NT2/D1 (cell line): ENCODE measurements around the gene INPP5B.

ENCODE experiments used
- DNase-seq: peaks from one replicate; pipeline ENCODE4 v3.0.0-alpha.2; 2011; ENCODE audit warnings: low read depth, low spot score
- H3K27me3 ChIP-seq: 2 replicates; pipeline ENCODE4 v1.6.0; 2011; ENCODE audit warnings: mild to moderate bottlenecking; ENCODE audit not compliant: insufficient read length, insufficient read depth
- H3K36me3 ChIP-seq: 2 replicates; pipeline ENCODE4 v1.6.1; 2011; ENCODE audit warnings: mild to moderate bottlenecking, low read length, mixed read lengths; ENCODE audit not compliant: insufficient read depth, insufficient read length
- H3K4me1 ChIP-seq: 2 replicates; pipeline ENCODE4 v1.5.1; 2011; ENCODE audit not compliant: insufficient read depth, insufficient read length
- H3K4me3 ChIP-seq: 2 replicates; pipeline ENCODE4 v1.5.1; 2011; ENCODE audit warnings: low read depth; ENCODE audit not compliant: insufficient read length
- H3K9ac ChIP-seq: 2 replicates; pipeline ENCODE4 v1.6.0; 2011; ENCODE audit warnings: low read depth; ENCODE audit not compliant: insufficient read length
- H3K9me3 ChIP-seq: 2 replicates; pipeline ENCODE4 v1.5.1; 2011; ENCODE audit warnings: mild to moderate bottlenecking, low read length; ENCODE audit not compliant: insufficient read depth
- SUZ12 ChIP-seq: IDR thresholded peaks from 2 replicates; pipeline ENCODE4 v1.6.1; 2011; ENCODE audit not compliant: insufficient read length, insufficient read depth; ENCODE audit errors: extremely low read depth
- YY1 ChIP-seq: IDR thresholded peaks from 2 replicates; pipeline ENCODE4 v1.6.1; 2011; ENCODE audit not compliant: insufficient read length, insufficient read depth
- ZNF274 ChIP-seq: IDR thresholded peaks from 2 replicates; pipeline ENCODE4 v1.6.1; 2011; ENCODE audit warnings: mild to moderate bottlenecking, low read depth, low read length

The INPP5B gene

DNA sequence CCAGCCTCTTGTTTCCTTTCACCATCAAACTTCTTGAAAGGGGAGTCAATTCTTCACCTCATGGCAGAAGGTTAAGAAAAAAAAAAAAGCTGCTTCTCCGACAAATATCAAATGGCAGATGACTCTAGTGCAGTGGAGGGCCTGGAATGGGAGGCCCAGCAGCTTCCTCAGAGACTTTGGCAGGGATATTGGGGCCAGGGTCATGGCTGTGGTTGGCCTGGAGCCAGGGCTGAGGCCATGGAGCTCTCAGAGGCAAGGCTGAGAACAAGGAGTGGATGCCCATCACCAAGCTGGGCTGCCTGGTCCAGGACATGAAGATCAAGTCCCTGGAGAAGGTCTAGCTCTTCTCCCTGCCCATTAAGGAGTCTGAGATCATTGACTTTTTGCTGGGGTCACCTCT, 106.1 kb downstream of the INPP5B start:
- no peak for TF ChIP-seq SUZ12
- no peak for TF ChIP-seq YY1
- no peak for TF ChIP-seq ZNF274
- no peak for DNase-seq
- Histone ChIP-seq H3K9ac (no peak overlapping the region), H3K9me3 (no peaks in the 10 kb centered on the region), H3K36me3 (peaks cover 60% of the 10 kb centered on the region), H3K27me3 (no peaks in the 10 kb centered on the region), H3K4me3 (no peak overlapping the region), H3K4me1 (no peaks in the 10 kb centered on the region)

- Histone ChIP-seq H3K36me3 (peaks cover 67% of the 10 kb centered on the region), H3K27me3 (no peaks in the 10 kb centered on the region), H3K9me3 (no peaks in the 10 kb centered on the region), H3K9ac (no peak overlapping the region), H3K4me3 (no peak overlapping the region), H3K4me1 (no peaks in the 10 kb centered on the region)
- no peak for DNase-seq
- TF ChIP-seq YY1 (no peak), SUZ12 (no peak), ZNF274 (no peak)
Measured at GRCh38 chr1:37839676-37840075, 107.2 kb downstream of the INPP5B start.

DNA sequence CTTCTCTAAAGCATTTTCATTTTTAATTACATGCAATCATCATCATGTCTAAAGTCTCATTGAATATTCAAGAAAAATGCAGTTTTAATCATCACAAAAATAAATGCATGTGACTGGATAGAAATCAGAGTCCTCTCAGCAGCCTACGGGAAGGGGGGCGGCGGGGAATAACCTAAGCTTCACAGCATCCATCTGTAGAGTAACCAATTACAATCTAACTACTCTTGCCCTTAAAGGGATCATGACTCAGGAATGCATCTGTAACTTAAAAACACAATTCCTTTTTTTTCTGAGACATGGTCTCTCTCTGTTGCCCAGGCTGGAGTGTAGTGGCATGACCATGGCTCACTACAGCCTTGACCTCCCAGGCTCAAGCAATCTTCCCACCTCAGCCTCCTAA, 110.1 kb downstream of the INPP5B start:
- H3K36me3 ChIP-seq: peaks cover 84% of the 10 kb centered on the region
- TF ChIP-seq SUZ12 (no peak), ZNF274 (no peak), YY1 (no peak)
- no peaks in the 10 kb centered on the region for H3K9me3 ChIP-seq
- H3K27me3 ChIP-seq: no peaks in the 10 kb centered on the region
- DNase-seq: no peak
- no peak overlapping the region for H3K4me3 ChIP-seq
- no peak overlapping the region for H3K9ac ChIP-seq
- H3K4me1 ChIP-seq: no peaks in the 10 kb centered on the region

DNA sequence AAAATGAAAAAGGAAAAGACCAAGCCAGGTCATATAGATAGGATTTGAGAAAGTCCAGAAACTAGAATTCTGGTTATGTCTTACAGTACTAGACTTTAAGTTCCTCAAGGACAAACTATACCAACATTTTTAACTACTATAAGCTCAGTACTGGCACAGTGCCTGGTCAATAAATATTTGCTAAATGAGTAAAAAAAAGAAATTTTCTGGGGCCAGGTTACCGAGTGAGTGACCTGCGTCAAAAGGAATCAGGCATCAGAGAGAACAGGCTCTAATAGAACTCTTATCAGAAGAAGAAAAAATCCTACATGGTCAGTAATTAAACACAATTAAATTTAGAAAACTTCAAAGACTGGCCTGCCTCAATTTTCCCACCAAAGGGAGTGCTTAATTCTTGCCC, 115.0 kb downstream of the INPP5B start:
- no peak overlapping the region for H3K9ac ChIP-seq
- no peak for TF ChIP-seq ZNF274
- TF ChIP-seq SUZ12: no peak
- no peak for TF ChIP-seq YY1

DNA sequence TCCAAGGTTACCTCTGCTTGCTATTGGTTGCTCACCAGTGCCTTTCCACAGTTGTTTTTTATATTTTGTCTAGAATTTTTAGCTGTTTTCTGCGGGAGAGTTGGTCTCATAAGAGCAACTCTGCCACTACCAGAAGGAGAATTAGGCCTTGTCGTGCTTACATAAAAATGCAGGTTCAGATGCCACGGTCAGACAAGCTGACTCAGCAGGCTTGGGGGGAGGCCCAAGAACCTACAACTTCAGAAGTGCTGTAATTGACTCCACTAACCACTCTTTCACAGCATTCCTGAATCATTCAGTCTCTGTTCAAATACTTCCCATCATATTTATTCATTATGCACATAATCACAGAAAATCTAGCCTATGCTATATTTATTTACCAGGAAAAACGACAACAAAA, 115.7 kb downstream of the INPP5B start:
- Histone ChIP-seq H3K4me3 (no peak overlapping the region), H3K27me3 (no peaks in the 10 kb centered on the region), H3K36me3 (peaks cover 75% of the 10 kb centered on the region), H3K9me3 (no peaks in the 10 kb centered on the region), H3K9ac (no peak overlapping the region), H3K4me1 (no peaks in the 10 kb centered on the region)
- DNase-seq: no peak
- TF ChIP-seq SUZ12 (no peak), YY1 (no peak), ZNF274 (no peak)

More for the DNA sequence above, 115.0 kb downstream of the INPP5B start:
- DNase-seq: no peak
- Histone ChIP-seq H3K27me3 (no peaks in the 10 kb centered on the region), H3K9me3 (no peaks in the 10 kb centered on the region), H3K4me3 (no peak overlapping the region), H3K36me3 (peaks cover 74% of the 10 kb centered on the region), H3K4me1 (no peaks in the 10 kb centered on the region)

- H3K4me1 ChIP-seq: no peaks in the 10 kb centered on the region
- no peak overlapping the region for H3K4me3 ChIP-seq
- H3K36me3 ChIP-seq: peaks cover 69% of the 10 kb centered on the region
- DNase-seq: no peak
- no peaks in the 10 kb centered on the region for H3K9me3 ChIP-seq
- no peak overlapping the region for H3K9ac ChIP-seq
- H3K27me3 ChIP-seq: no peaks in the 10 kb centered on the region
- TF ChIP-seq YY1 (no peak), SUZ12 (no peak), ZNF274 (no peak)
Measured at GRCh38 chr1:37828410-37829074, 118.3 kb downstream of the INPP5B start.

GRCh38 chr1:37825506-37825905, 121.3 kb downstream of the INPP5B start:
- Histone ChIP-seq H3K9me3 (no peaks in the 10 kb centered on the region), H3K9ac (no peak overlapping the region), H3K4me1 (no peaks in the 10 kb centered on the region), H3K27me3 (no peaks in the 10 kb centered on the region), H3K36me3 (peaks cover 74% of the 10 kb centered on the region), H3K4me3 (no peak overlapping the region)
- no peak for TF ChIP-seq YY1
- no peak for TF ChIP-seq SUZ12
- no peak for DNase-seq

DNA sequence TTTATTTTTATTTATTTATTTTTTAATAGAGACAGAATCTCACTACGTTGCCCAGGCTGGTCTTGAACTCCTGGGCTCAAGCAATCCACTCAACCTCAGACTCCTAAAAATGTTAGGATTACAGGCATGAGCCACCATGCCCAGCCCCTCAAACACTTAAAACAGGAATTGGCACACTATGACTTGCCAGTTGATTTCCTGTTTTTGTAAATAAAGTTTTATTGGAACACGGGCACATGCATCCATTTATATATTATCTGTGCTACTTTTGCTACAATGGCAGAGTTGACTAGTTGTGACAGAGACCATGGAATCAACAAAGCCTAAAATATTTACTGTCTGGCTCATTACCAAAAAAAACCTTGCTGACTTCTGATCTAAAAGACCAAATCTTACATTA, 122.9 kb downstream of the INPP5B start:
- Histone ChIP-seq H3K9me3 (no peaks in the 10 kb centered on the region), H3K9ac (no peak overlapping the region), H3K4me1 (no peaks in the 10 kb centered on the region), H3K27me3 (no peaks in the 10 kb centered on the region), H3K4me3 (no peak overlapping the region), H3K36me3 (peaks cover 75% of the 10 kb centered on the region)
- TF ChIP-seq YY1: no peak
- no peak for TF ChIP-seq SUZ12
- TF ChIP-seq ZNF274: no peak
- DNase-seq: no peak
